ENCODE data around the gene CHST9.

Gene CHST9

GRCh38 chr18:27081701-27082100 is 103.4 kb downstream of the CHST9 start:
- DNase-seq = no peak

GRCh38 chr18:27075828-27076227 is 109.3 kb downstream of the CHST9 start:
- no peak for DNase-seq

GRCh38 chr18:27073404-27073830 is 111.7 kb downstream of the CHST9 start:
- no peak for DNase-seq

GRCh38 chr18:27064673-27065072 is 120.4 kb downstream of the CHST9 start:
- no peak for DNase-seq

- no peak for DNase-seq
Measured at GRCh38 chr18:27062802-27063201, 122.3 kb downstream of the CHST9 start.

- DNase-seq = no peak
Measured at GRCh38 chr18:27061488-27062095, 123.5 kb downstream of the CHST9 start.

GRCh38 chr18:27057519-27058234 is 127.4 kb downstream of the CHST9 start:
- no peak for DNase-seq

GRCh38 chr18:27054926-27055325 is 130.2 kb downstream of the CHST9 start:
- no peak for DNase-seq

- DNase-seq = no peak
Measured at GRCh38 chr18:27049969-27050368, 135.1 kb downstream of the CHST9 start.

GRCh38 chr18:27045342-27045741 is 139.8 kb downstream of the CHST9 start:
- DNase-seq = no peak

GRCh38 chr18:27042177-27042576 is 142.9 kb downstream of the CHST9 start:
- no peak for DNase-seq

- no peak for DNase-seq
Measured at GRCh38 chr18:27040796-27041195, 144.3 kb downstream of the CHST9 start.

GRCh38 chr18:27033722-27034121 is 151.4 kb downstream of the CHST9 start:
- DNase-seq = no peak

GRCh38 chr18:27030421-27030820 is 154.7 kb downstream of the CHST9 start:
- no peak for DNase-seq

GRCh38 chr18:27022477-27022876 is 162.6 kb downstream of the CHST9 start:
- no peak for DNase-seq

GRCh38 chr18:27017901-27018500 is 167.1 kb downstream of the CHST9 start:
- peak; percentile 3 to 7 for DNase-seq

- no peak for DNase-seq
Measured at GRCh38 chr18:27014841-27015240, 170.3 kb downstream of the CHST9 start.

GRCh38 chr18:27010784-27011183 is 174.3 kb downstream of the CHST9 start:
- no peak for DNase-seq

GRCh38 chr18:27009293-27009692 is 175.8 kb downstream of the CHST9 start:
- no peak for DNase-seq

- no peak for DNase-seq
Measured at GRCh38 chr18:27008575-27008974, 176.5 kb downstream of the CHST9 start.

- no peak for DNase-seq
Measured at GRCh38 chr18:27007880-27008279, 177.2 kb downstream of the CHST9 start.

GRCh38 chr18:27005589-27005988 is 179.5 kb downstream of the CHST9 start:
- DNase-seq = peak; percentile 8 to 13

GRCh38 chr18:27004056-27004829 is 180.9 kb downstream of the CHST9 start:
- no peak for DNase-seq

- no peak for DNase-seq
Measured at GRCh38 chr18:26999797-27000196, 185.3 kb downstream of the CHST9 start.
